ENCODE data around the gene WIPF2.
A peak's percentile ranks its signal among the peaks of the same experiment; 100 is the strongest.

The WIPF2 gene

DNA sequence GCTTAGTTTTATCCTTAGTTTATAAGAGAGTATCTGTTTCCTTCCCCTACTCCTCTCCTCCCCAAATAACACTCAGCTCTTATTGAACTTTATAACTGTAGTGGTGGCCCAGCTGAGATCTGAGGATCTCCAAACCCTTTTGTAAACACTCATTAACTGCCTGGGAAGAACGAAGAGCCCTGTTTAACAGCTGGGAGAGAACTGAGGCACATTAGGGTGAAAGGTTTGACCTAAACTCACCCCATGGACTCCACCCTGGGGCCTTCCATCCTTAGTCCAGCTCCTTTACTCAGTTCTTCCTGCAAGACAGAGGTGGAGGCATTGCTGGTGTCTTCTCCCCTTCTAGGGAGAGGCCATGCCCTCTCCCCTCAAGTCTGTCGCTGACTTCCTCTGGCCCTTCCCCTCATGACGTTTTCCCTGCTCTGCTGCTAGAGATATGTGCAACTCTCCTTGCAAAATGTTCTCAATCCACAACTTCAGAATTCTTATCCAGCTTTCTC is 88.7 kb downstream of the WIPF2 start:
- no peaks in the 10 kb centered on the region for H3K9me3 ChIP-seq (ENCODE audit: control insufficient read depth, low read length)
- peaks cover 14% of the 10 kb centered on the region for H3K36me3 ChIP-seq (ENCODE audit: control insufficient read depth, insufficient read depth, low read length)
- peak overlapping the region; percentile 36 for H3K27ac ChIP-seq (ENCODE audit: low read depth, low read length, severe bottlenecking)
- H3K4me1 ChIP-seq (ENCODE audit: control insufficient read depth, insufficient read depth, low read length, poor library complexity, severe bottlenecking), result peaks cover 34% of the 10 kb centered on the region
- WGBS, 2 experiments (ENCODE audit: insufficient coverage in 2 of 2), result 50 to 77% methylated on average over 2 of the region's 3 CpGs
- H3K4me3 ChIP-seq (ENCODE audit: extremely low read depth, insufficient read depth, low read length, poor library complexity, severe bottlenecking), result no peak overlapping the region

- Histone ChIP-seq H3K27ac (ENCODE audit: low read depth, low read length, severe bottlenecking) (no peak within 1 kb of the TSS), H3K4me3 (ENCODE audit: extremely low read depth, insufficient read depth, low read length, poor library complexity, severe bottlenecking) (peak within 1 kb of the TSS; percentile 54), H3K4me1 (ENCODE audit: control insufficient read depth, insufficient read depth, low read length, poor library complexity, severe bottlenecking) (peaks cover 35% of the 10 kb centered on the region), H3K36me3 (ENCODE audit: control insufficient read depth, insufficient read depth, low read length) (no peaks in the 10 kb centered on the region), H3K9me3 (ENCODE audit: control insufficient read depth, low read length) (no peaks in the 10 kb centered on the region)
- WGBS, 2 experiments (ENCODE audit: insufficient coverage in 2 of 2), result 2 to 5% methylated on average over 10 of the region's 20 CpGs
Observed at GRCh38 chr17:40309031-40309948, 90.2 kb downstream of the WIPF2 start, which contains the start of gene RARA. Gene RARA, plus strand, starts transcription at chr17:40309180. Its CDS starts 22,039 bp downstream, at chr17:40331219.

DNA sequence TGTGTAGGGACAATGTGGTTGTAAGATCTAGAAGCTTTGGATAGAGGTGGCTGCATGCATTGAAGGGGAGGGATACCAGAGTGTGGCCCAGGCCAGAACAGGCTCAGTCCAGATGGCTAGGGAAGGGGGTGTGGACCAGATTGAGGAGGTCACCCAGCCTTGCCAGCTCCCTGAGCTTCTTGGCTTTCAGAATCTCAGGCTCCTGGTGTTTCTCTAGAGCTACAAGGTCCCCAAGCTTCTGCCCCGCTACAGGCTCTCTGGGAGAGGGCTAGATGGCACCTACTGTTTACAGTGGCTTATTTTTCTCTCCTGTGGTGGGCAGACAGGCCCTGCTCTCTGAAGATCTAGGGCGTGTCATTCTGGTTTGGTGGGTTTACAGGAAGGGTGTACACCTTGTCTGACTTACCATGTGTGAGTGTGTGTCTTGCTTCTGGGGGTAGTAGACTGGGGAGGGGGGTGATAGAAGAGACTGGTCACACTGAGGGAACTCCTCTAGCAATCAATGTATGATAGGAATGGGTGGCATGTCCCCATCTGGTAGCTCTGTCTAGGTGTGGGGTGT is 90.9 kb downstream of the WIPF2 start:
- WGBS, 2 experiments (ENCODE audit: insufficient coverage in 2 of 2), result 92% methylated on average over 2 of the region's 2 CpGs; no CpG with 5 or more reads in 1 of the 2 experiments
- H3K36me3 ChIP-seq (ENCODE audit: control insufficient read depth, insufficient read depth, low read length), result no peaks in the 10 kb centered on the region
- H3K4me1 ChIP-seq (ENCODE audit: control insufficient read depth, insufficient read depth, low read length, poor library complexity, severe bottlenecking), result peaks cover 41% of the 10 kb centered on the region
- no peak overlapping the region for H3K4me3 ChIP-seq (ENCODE audit: extremely low read depth, insufficient read depth, low read length, poor library complexity, severe bottlenecking)
- H3K27ac ChIP-seq (ENCODE audit: low read depth, low read length, severe bottlenecking), result no peak overlapping the region
- no peaks in the 10 kb centered on the region for H3K9me3 ChIP-seq (ENCODE audit: control insufficient read depth, low read length)

DNA sequence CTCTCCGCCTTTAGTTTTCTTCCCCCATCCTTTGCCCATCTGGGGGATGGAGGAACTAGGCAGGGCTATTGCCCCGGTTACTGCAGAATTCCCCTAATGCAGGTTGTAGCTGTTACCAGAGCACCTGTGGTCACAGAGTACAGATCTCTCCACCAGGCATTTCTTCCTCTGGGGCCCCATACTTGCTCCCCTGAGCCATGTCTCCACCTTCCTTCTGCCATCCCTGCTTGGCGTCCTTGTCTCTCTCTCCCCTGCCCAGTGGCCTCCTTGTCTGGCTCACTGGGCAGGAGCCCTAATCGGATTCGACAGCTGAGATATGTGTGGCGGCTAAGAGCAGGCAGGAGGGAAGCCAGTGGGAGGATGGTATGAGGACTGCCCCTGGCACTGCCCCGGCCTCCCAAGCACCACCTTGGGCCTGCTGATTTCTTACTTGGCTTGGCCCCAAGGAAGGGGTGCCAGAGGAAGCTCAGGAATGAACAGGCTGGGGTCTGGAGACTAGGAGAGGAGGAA is 91.8 kb downstream of the WIPF2 start:
- WGBS, 2 experiments (ENCODE audit: insufficient coverage in 2 of 2), result 83 to 90% methylated on average over 2 to 7 of the region's 7 CpGs
- Histone ChIP-seq H3K36me3 (ENCODE audit: control insufficient read depth, insufficient read depth, low read length) (no peaks in the 10 kb centered on the region), H3K4me1 (ENCODE audit: control insufficient read depth, insufficient read depth, low read length, poor library complexity, severe bottlenecking) (peaks cover 45% of the 10 kb centered on the region), H3K4me3 (ENCODE audit: extremely low read depth, insufficient read depth, low read length, poor library complexity, severe bottlenecking) (no peak overlapping the region), H3K27ac (ENCODE audit: low read depth, low read length, severe bottlenecking) (no peak overlapping the region), H3K9me3 (ENCODE audit: control insufficient read depth, low read length) (no peaks in the 10 kb centered on the region)

GRCh38 chr17:40311575-40311974 is 92.5 kb downstream of the WIPF2 start:
- Histone ChIP-seq H3K9me3 (ENCODE audit: control insufficient read depth, low read length) (no peaks in the 10 kb centered on the region), H3K4me1 (ENCODE audit: control insufficient read depth, insufficient read depth, low read length, poor library complexity, severe bottlenecking) (peaks cover 47% of the 10 kb centered on the region), H3K27ac (ENCODE audit: low read depth, low read length, severe bottlenecking) (no peak overlapping the region), H3K4me3 (ENCODE audit: extremely low read depth, insufficient read depth, low read length, poor library complexity, severe bottlenecking) (no peak overlapping the region), H3K36me3 (ENCODE audit: control insufficient read depth, insufficient read depth, low read length) (no peaks in the 10 kb centered on the region)
- 100% methylated on average over 2 of the region's 2 CpGs; no CpG with 5 or more reads in 1 of the 2 experiments for WGBS, 2 experiments (ENCODE audit: insufficient coverage in 2 of 2)

GRCh38 chr17:40312131-40312731 is 93.1 kb downstream of the WIPF2 start:
- H3K36me3 ChIP-seq (ENCODE audit: control insufficient read depth, insufficient read depth, low read length), result no peaks in the 10 kb centered on the region
- H3K9me3 ChIP-seq (ENCODE audit: control insufficient read depth, low read length), result no peaks in the 10 kb centered on the region
- no peak overlapping the region for H3K27ac ChIP-seq (ENCODE audit: low read depth, low read length, severe bottlenecking)
- no peak overlapping the region for H3K4me3 ChIP-seq (ENCODE audit: extremely low read depth, insufficient read depth, low read length, poor library complexity, severe bottlenecking)
- WGBS, 2 experiments (ENCODE audit: insufficient coverage in 2 of 2), result 72 to 79% methylated on average over 6 to 7 of the region's 7 CpGs
- H3K4me1 ChIP-seq (ENCODE audit: control insufficient read depth, insufficient read depth, low read length, poor library complexity, severe bottlenecking), result peaks cover 46% of the 10 kb centered on the region

DNA sequence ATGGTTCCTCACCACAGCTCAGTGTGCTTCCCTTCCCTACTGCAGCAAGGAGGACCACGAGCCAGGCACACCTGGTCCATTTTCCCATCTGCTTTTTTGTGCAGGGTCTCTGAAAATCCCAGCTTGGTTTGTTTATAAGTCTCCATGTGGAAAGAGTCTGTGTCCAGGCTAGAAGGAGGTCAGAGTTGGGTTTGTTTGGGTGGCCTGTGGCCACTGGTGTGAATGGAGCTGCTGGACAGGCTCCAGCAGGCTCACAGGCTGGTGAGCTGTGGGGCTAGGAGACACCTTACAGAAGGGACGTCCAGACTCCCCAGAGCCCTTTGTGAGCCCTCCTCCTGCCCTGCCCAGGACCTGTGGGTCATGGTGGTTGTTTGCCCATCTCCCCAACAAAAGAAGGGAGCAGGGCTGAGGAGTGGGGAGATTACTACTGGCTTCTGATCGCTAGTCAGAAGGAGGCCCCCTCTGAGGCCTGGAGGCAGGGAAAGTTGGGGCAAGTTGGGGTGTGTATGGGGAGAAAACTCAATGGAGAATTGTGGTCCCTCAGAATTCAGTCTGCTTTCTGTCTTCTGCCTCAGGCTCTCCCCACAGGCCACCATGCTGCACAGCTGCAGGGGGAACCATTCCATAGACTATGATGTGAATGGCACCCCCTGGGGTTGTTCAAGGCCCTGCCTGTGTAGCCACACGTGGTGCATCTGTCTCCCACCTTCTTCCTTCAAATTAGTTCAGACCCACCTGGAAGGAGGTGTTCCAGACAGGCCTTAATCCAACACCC is 94.0 kb downstream of the WIPF2 start:
- peaks cover 42% of the 10 kb centered on the region for H3K4me1 ChIP-seq (ENCODE audit: control insufficient read depth, insufficient read depth, low read length, poor library complexity, severe bottlenecking)
- no peaks in the 10 kb centered on the region for H3K36me3 ChIP-seq (ENCODE audit: control insufficient read depth, insufficient read depth, low read length)
- 60 to 77% methylated on average over 2 to 4 of the region's 4 CpGs for WGBS, 2 experiments (ENCODE audit: insufficient coverage in 2 of 2)
- no peak overlapping the region for H3K4me3 ChIP-seq (ENCODE audit: extremely low read depth, insufficient read depth, low read length, poor library complexity, severe bottlenecking)
- H3K27ac ChIP-seq (ENCODE audit: low read depth, low read length, severe bottlenecking), result no peak overlapping the region
- H3K9me3 ChIP-seq (ENCODE audit: control insufficient read depth, low read length), result no peaks in the 10 kb centered on the region

DNA sequence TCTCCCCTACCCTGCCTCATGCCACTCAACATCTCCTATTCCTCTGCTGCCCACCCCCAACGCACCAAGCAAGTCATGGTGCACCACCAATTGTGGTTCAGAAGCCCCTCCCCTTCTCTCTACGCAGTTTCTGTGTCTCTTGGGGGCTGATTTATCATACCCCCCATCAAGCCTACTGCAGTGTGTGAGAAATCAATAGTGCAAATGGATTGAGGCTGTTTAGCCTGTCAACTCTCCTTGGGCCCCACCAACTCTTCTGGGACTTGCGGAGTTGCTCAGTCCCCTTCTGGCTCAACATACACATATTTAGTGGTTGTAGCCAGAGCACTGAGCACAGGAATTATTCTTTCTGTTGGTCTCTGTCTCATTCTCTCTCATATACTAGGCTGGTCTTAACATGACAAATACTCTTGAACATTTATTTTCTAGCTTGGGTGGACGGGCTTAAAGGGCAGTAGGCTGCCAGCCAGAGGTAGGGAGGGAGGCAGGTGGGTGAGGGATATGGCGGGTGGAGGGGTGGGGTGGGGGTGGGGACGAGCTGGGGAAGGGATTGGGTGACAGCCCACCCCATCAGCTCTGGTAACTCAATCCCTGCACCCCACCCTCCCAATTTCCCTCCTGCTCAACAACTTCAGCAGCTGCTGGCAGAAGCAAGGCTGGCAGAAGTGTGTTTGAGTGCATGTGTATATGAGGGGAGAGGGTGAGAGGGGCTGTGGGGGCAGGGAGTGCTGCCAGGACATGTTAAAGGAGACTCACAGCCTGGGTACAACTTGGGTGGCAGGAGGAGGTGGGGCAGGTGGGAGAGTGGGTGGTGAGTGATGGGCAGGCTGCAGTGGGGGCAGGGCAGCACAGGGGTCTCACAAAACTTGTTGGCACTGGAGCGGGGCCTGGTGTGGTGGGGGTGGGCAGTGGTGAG is 94.8 kb downstream of the WIPF2 start:
- Histone ChIP-seq H3K9me3 (ENCODE audit: control insufficient read depth, low read length) (no peaks in the 10 kb centered on the region), H3K4me1 (ENCODE audit: control insufficient read depth, insufficient read depth, low read length, poor library complexity, severe bottlenecking) (peaks cover 45% of the 10 kb centered on the region), H3K27ac (ENCODE audit: low read depth, low read length, severe bottlenecking) (no peak overlapping the region), H3K36me3 (ENCODE audit: control insufficient read depth, insufficient read depth, low read length) (no peaks in the 10 kb centered on the region), H3K4me3 (ENCODE audit: extremely low read depth, insufficient read depth, low read length, poor library complexity, severe bottlenecking) (no peak overlapping the region)
- WGBS, 2 experiments (ENCODE audit: insufficient coverage in 2 of 2), result 100% methylated on average over 1 to 2 of the region's 7 CpGs

- Histone ChIP-seq H3K9me3 (ENCODE audit: control insufficient read depth, low read length) (no peaks in the 10 kb centered on the region), H3K36me3 (ENCODE audit: control insufficient read depth, insufficient read depth, low read length) (no peaks in the 10 kb centered on the region), H3K27ac (ENCODE audit: low read depth, low read length, severe bottlenecking) (no peak overlapping the region), H3K4me3 (ENCODE audit: extremely low read depth, insufficient read depth, low read length, poor library complexity, severe bottlenecking) (no peak overlapping the region), H3K4me1 (ENCODE audit: control insufficient read depth, insufficient read depth, low read length, poor library complexity, severe bottlenecking) (peaks cover 47% of the 10 kb centered on the region)
- WGBS, 2 experiments (ENCODE audit: insufficient coverage in 2 of 2), result 67 to 89% methylated on average over 2 to 3 of the region's 3 CpGs
Observed at GRCh38 chr17:40314584-40314956, 95.5 kb downstream of the WIPF2 start.
